Brain microvascular endothelial cell (primary cell): ENCODE measurements around the gene DCAF4.
A peak's percentile ranks its signal among the peaks of the same experiment; 100 is the strongest.

Experiments
- DNase-seq: peaks from one replicate; pipeline ENCODE4 v3.0.0-alpha.2; 2020
- H3K27ac ChIP-seq: fragments of 250-450 bp; sonication (Bioruptor Pico); 2 replicates; pipeline ENCODE4 v1.5.1; 2020; ENCODE audit warnings: mild to moderate bottlenecking, moderate library complexity
- H3K27me3 ChIP-seq: fragments of 250-450 bp; sonication (Bioruptor Pico); replicated peaks from 2 replicates; pipeline ENCODE4 v1.5.1; 2020; ENCODE audit warnings: mild to moderate bottlenecking
- H3K36me3 ChIP-seq: fragments of 250-450 bp; sonication (Bioruptor Pico); replicated peaks from 2 replicates; pipeline ENCODE4 v1.5.1; 2020; ENCODE audit warnings: mild to moderate bottlenecking
- H3K4me3 ChIP-seq: 2 replicates; pipeline ENCODE4 v1.5.1; 2011; ENCODE audit warnings: low read depth, mild to moderate bottlenecking, control low read depth, low read length, moderate library complexity
- CTCF ChIP-seq: IDR thresholded peaks from 2 replicates; pipeline ENCODE4 v1.5.1; 2011; ENCODE audit warnings: low read depth, mild to moderate bottlenecking, moderate library complexity, low read length, control low read depth, inconsistent platforms; ENCODE audit errors: missing control alignments
- in situ Hi-C: cut with HindIII; loops from 2 replicates; pipeline ENCODE4 v1.10.0; 2017; ENCODE audit warnings: low sequenced_read_pairs, low pct_ligation_motif_present

DCAF4 gene

DNA sequence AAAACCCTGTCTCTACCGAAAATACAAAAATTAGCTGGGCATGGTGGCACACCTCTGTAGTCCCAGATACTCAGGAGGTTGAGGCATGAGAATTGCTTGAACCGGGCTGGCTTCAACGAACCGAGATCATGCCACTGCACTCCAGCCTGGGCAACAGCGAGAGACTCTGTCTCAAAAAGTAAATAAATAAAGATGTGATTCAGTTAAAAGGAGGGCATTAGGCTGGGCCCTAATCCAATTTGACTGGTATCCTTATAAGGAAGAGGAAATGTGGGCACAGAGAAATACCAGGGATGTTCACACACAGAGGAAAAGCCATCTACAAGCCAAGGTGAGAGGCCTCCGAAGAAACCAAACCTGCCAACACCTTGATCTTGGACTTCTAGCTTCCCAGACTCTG, 10.1 kb upstream of the DCAF4 start:
- Histone ChIP-seq H3K27ac (no peak overlapping the region), H3K27me3 (no peaks in the 10 kb centered on the region), H3K36me3 (no peaks in the 10 kb centered on the region), H3K4me3 (no peak overlapping the region)
- in situ Hi-C loops: no loop called here
- no peak for TF ChIP-seq CTCF
- DNase-seq: no peak

- no peak overlapping the region for H3K27ac ChIP-seq
- TF ChIP-seq CTCF: no peak
- H3K4me3 ChIP-seq: no peak overlapping the region
- no peaks in the 10 kb centered on the region for H3K27me3 ChIP-seq
- no peaks in the 10 kb centered on the region for H3K36me3 ChIP-seq
- no peak for DNase-seq
- in situ Hi-C loops: no loop called here
Measured at GRCh38 chr14:72917094-72917802, 9.0 kb upstream of the DCAF4 start.

GRCh38 chr14:72920008-72920407, 6.3 kb upstream of the DCAF4 start:
- Histone ChIP-seq H3K27ac (no peak overlapping the region), H3K36me3 (no peaks in the 10 kb centered on the region), H3K27me3 (no peaks in the 10 kb centered on the region), H3K4me3 (no peak overlapping the region)
- peak; percentile 47 for TF ChIP-seq CTCF
- DNase-seq: no peak
- in situ Hi-C loops: no loop called here

- in situ Hi-C loops: no loop called here
- Histone ChIP-seq H3K27ac (no peak overlapping the region), H3K4me3 (no peak overlapping the region), H3K27me3 (no peaks in the 10 kb centered on the region), H3K36me3 (no peaks in the 10 kb centered on the region)
- no peak for DNase-seq
- TF ChIP-seq CTCF: no peak
Measured at GRCh38 chr14:72921396-72921795, 4.9 kb upstream of the DCAF4 start.

GRCh38 chr14:72924337-72924736, 1.9 kb upstream of the DCAF4 start:
- Histone ChIP-seq H3K27me3 (no peaks in the 10 kb centered on the region), H3K36me3 (no peaks in the 10 kb centered on the region), H3K4me3 (no peak overlapping the region), H3K27ac (no peak overlapping the region)
- no peak for DNase-seq
- no peak for TF ChIP-seq CTCF
- in situ Hi-C loops: no loop called here
